ENCODE results near the gene TOMM40L.

- TF ChIP-seq CTCF (IDR thresholded peaks at IDR 0.05; ENCODE audit: low read depth, low read length) (no peak), POLR2A (IDR thresholded peaks at IDR 0.05; ENCODE audit: extremely low read depth, insufficient read length) (no peak), MAX (IDR thresholded peaks at IDR 0.05; ENCODE audit: low read depth, low read length) (no peak)
These were observed 12.2 kb downstream of the TOMM40L start, which contains the start of gene NR1I3 for GRCh38 chr1:161238039-161238473.
